GM12878 (cell line): ENCODE results near the gene SYNGR2. TPM values are rescaled to one million over a fixed set of nuclear protein-coding genes. Genes with fewer than 3 reads are reported as not detected.

Experiments used
- BACH1 ChIP-seq: fragments of 450-650 bp; IDR thresholded peaks from 2 replicates; pipeline ENCODE4 v1.6.1; 2017; ENCODE audit warnings: mild to moderate bottlenecking, borderline replicate concordance
- GATAD2B ChIP-seq: fragments of 450-650 bp; conservative IDR thresholded peaks from 2 replicates; pipeline ENCODE4 v1.6.1; 2017; ENCODE audit warnings: low read depth, mild to moderate bottlenecking, moderate library complexity
- MLLT1 ChIP-seq: fragments of 450-650 bp; IDR thresholded peaks from 2 replicates; pipeline ENCODE4 v1.6.1; 2016; ENCODE audit warnings: mild to moderate bottlenecking
- MTA2 ChIP-seq: fragments of 450-650 bp; IDR thresholded peaks from 2 replicates; pipeline ENCODE4 v1.6.1; 2016; ENCODE audit warnings: low read depth, mild to moderate bottlenecking, moderate library complexity
- POLR2A ChIP-seq: IDR thresholded peaks from 2 replicates; pipeline ENCODE4 v1.6.1; 2011; ENCODE audit warnings: low read depth, mild to moderate bottlenecking, low read length
- RBBP5 ChIP-seq: fragments of 200-600 bp; sonication (generic); conservative IDR thresholded peaks from 2 replicates; pipeline ENCODE4 v1.6.1; 2016
- ZNF687 ChIP-seq: fragments of 450-650 bp; IDR thresholded peaks from 2 replicates; pipeline ENCODE4 v1.6.1; 2017; ENCODE audit warnings: mild to moderate bottlenecking, moderate library complexity
- polyA plus RNA-seq, 11 experiments: library from polyadenylated mRNA; depleted of rRNA in 4 of 11; unstranded in 6 of 11; stranded (reverse) in 5 of 11; fragments of >200 nt; fragmentation: Nextera tagmentation in 4 of 11; fragmentation: Illumina TruSeq in 1 of 11; extraction: Ambion mirVana in 4 of 11; extraction: Trizol in 1 of 11; gene quantifications; 1 replicate in 1 of 11; 2 replicates in 10 of 11; pipeline versions ENCODE4 v1.2.1 to v1.2.3, GENCODE V29; 2011 to 2016; ENCODE audit warnings: inconsistent platforms in 2 of 11, missing spikeins in 2 of 11, low read depth in 1 of 11
- total RNA-seq, 4 experiments: library from RNA; depleted of rRNA in 3 of 4; stranded (reverse); fragments of >200 nt in 3 of 4; fragmentation: Illumina TruSeq in 1 of 4; extraction: Trizol in 1 of 4; gene quantifications; 2 replicates each; pipeline versions ENCODE4 v1.2.1 to v1.2.3, GENCODE V29; 2013 to 2021
- TF ChIP-seq, protein P1 (sequence below): IDR thresholded peaks from 2 replicates; pipeline ENCODE4 v1.6.1; 2011; ENCODE audit warnings: low read depth, mild to moderate bottlenecking, low read length, moderate library complexity, borderline replicate concordance; ENCODE audit errors: extremely low read depth
- TF ChIP-seq, protein P2 (sequence below): fragments of 450-650 bp; IDR thresholded peaks from 2 replicates; pipeline ENCODE4 v1.6.1; 2016; ENCODE audit warnings: mild to moderate bottlenecking, moderate library complexity, borderline replicate concordance

The SYNGR2 gene
- total and polyA plus RNA-seq, 10 of the 15 experiments (the other 5 are each of a cell fraction or from before 2014, with no cell fraction given): 4.4 to 529 (median 261) TPM

- TF ChIP-seq ZNF687: peak; percentile 40; the same call in 1 of the 2 replicates
- TF ChIP-seq POLR2A: peak; percentile 3
- TF ChIP-seq RBBP5: no peak
- 0 out of 2 replicates have a peak, but pooled peaks have one; percentile 16 for TF ChIP-seq MTA2
- peak; percentile 88 for TF ChIP-seq MLLT1
- peak; percentile 34; the same call in 1 of the 2 replicates for TF ChIP-seq BACH1
- TF ChIP-seq, protein P1, sequence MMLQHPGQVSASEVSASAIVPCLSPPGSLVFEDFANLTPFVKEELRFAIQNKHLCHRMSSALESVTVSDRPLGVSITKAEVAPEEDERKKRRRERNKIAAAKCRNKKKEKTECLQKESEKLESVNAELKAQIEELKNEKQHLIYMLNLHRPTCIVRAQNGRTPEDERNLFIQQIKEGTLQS: no peak
- TF ChIP-seq, protein P2, sequence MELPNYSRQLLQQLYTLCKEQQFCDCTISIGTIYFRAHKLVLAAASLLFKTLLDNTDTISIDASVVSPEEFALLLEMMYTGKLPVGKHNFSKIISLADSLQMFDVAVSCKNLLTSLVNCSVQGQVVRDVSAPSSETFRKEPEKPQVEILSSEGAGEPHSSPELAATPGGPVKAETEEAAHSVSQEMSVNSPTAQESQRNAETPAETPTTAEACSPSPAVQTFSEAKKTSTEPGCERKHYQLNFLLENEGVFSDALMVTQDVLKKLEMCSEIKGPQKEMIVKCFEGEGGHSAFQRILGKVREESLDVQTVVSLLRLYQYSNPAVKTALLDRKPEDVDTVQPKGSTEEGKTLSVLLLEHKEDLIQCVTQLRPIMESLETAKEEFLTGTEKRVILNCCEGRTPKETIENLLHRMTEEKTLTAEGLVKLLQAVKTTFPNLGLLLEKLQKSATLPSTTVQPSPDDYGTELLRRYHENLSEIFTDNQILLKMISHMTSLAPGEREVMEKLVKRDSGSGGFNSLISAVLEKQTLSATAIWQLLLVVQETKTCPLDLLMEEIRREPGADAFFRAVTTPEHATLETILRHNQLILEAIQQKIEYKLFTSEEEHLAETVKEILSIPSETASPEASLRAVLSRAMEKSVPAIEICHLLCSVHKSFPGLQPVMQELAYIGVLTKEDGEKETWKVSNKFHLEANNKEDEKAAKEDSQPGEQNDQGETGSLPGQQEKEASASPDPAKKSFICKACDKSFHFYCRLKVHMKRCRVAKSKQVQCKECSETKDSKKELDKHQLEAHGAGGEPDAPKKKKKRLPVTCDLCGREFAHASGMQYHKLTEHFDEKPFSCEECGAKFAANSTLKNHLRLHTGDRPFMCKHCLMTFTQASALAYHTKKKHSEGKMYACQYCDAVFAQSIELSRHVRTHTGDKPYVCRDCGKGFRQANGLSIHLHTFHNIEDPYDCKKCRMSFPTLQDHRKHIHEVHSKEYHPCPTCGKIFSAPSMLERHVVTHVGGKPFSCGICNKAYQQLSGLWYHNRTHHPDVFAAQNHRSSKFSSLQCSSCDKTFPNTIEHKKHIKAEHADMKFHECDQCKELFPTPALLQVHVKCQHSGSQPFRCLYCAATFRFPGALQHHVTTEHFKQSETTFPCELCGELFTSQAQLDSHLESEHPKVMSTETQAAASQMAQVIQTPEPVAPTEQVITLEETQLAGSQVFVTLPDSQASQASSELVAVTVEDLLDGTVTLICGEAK: 0 out of 2 replicates have a peak, but pooled peaks have one; percentile 15
- 0 out of 2 replicates have a peak, but pooled peaks have one; percentile 47 for TF ChIP-seq GATAD2B
- TF ChIP-seq, all 136 proteins: peak for 13
Measured at GRCh38 chr17:78170692-78171590, 2.6 kb downstream of the SYNGR2 start (continued).
